ENCODE data around the gene SH3GL1.
A peak's percentile ranks its signal among the peaks of the same experiment; 100 is the strongest.

The SH3GL1 gene

GRCh38 chr19:4406626-4407025 lies 6.3 kb upstream of the SH3GL1 start:
- no peak for TF ChIP-seq CTCF (IDR thresholded peaks at IDR 0.05; ENCODE audit: low read depth, low read length)
- no peak for DNase-seq
- Histone ChIP-seq H3K27me3 (ENCODE audit: insufficient read depth, low read depth, severe bottlenecking) (no peaks in the 10 kb centered on the region), H3K9me3 (ENCODE audit: severe bottlenecking) (no peaks in the 10 kb centered on the region), H3K4me3 (ENCODE audit: low read depth, low read length) (no peak overlapping the region), H3K36me3 (peaks cover 81% of the 10 kb centered on the region), H3K27ac (no peak overlapping the region)

DNA sequence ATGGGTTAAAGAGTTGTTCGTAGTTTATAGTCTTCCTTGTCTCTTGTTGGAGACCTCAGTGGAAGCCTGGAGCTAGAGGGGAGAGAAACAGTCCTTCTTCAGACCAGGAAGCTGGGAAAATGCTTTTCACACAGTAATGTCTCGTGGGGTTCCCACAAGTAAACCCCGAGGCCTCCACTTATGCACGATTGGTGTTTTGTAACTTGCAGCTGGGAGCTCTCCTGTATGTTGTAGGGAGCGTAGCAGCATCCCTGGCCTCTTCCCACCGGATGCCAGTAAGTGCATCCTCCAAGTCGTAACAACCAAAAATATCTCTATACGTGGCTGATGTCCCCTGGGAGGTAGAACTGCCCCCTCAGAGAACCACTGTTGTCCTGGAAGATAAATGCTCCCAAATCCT lies 5.6 kb upstream of the SH3GL1 start:
- DNase-seq = no peak
- TF ChIP-seq CTCF (IDR thresholded peaks at IDR 0.05; ENCODE audit: low read depth, low read length) = no peak
- no peaks in the 10 kb centered on the region for H3K27me3 ChIP-seq (ENCODE audit: insufficient read depth, low read depth, severe bottlenecking)
- no peak overlapping the region for H3K4me3 ChIP-seq (ENCODE audit: low read depth, low read length)
- no peaks in the 10 kb centered on the region for H3K9me3 ChIP-seq (ENCODE audit: severe bottlenecking)
- peaks cover 76% of the 10 kb centered on the region for H3K36me3 ChIP-seq
- no peak overlapping the region for H3K27ac ChIP-seq

DNA sequence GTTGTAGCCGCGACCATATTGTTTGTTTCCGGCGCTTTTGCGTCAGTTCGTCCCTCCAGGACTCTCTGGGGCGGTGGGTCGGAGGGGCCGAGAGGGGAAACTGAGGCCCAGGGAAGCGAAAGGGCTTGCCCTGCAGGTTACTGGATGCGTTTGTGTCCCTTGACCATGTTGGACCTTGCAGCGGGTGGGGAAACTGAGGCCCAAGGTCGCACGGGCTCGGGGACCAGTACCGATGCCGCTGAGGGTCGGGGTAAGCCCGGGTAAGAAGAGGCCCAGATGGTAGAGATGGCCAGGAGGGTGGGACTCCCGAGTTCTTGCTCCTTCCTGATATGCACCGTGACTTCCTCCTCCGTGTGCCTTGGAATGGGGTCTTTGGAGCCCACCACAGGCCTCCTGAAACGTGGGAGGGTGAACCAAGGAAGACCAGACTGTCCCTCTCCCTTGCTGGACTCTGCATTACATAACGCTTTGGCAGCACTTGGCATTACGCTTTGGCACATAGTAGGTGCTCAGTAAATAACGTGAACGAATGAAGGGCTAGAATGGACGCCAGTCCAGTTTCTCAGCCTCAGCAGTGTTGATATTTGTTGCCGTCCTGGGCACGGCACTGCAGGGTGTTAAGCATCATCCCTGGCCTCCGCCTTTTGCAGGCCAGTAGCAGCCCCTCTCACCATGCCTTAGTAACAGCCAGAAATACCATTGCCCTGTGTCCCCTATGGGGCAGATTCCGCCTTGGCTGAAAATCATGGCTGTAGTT lies 2.8 kb upstream of the SH3GL1 start:
- Histone ChIP-seq H3K27me3 (ENCODE audit: insufficient read depth, low read depth, severe bottlenecking) (no peaks in the 10 kb centered on the region), H3K27ac (peak overlapping the region; percentile 88), H3K36me3 (peaks cover 57% of the 10 kb centered on the region), H3K9me3 (ENCODE audit: severe bottlenecking) (no peaks in the 10 kb centered on the region), H3K4me3 (ENCODE audit: low read depth, low read length) (peak overlapping the region; percentile 98)
- TF ChIP-seq CTCF (IDR thresholded peaks at IDR 0.05; ENCODE audit: low read depth, low read length) = no peak
- peak; percentile 12 for DNase-seq

DNA sequence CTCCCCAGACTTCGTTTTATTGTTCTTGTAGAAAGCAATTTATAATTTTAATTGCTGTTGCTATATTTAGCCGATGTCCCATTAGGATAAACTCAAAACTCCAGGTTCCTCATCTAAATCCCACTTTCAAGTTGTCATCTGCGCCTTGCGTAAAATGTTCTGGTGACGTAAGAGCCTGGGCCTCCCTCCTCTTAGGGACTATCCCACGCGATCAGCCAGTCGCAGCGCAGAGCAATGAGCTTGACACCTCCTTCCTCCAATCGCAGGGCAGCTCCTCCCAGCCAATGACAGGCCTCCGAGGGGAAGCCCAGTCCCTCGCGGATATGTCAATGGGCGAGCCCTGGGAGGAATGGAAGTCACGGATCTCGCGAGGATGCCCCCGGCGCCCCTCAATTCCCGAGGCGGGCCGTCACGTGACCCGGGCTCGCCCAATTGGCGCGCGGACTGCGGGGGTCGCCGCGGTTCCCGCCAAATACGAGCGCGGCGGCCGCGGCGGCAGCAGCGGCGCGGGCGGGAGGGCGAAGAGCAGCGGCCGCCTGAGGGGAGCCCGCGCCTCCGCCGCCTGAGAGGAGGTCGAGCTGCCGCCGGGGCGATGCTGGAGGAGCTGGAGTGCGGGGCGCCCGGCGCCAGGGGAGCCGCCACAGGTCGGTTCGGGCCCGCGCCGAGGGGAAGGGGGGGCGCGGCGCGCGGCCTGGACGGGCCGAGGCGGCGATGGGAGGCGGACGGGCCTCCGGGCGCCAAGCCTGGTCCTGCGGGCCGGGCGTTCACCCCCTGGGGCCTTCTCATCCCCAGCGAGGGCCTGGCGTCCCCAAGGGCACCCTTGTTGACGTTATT lies 2.0 kb upstream of the SH3GL1 start, which contains the start of gene CHAF1A:
TSS of gene CHAF1A (plus strand) at position 470 of the 834 bp plus-strand sequence. CDS start at position 593, 123 bp downstream.
- Histone ChIP-seq H3K4me3 (ENCODE audit: low read depth, low read length) (peak within 1 kb of the TSS; percentile 98), H3K27ac (peak within 1 kb of the TSS; percentile 88), H3K27me3 (ENCODE audit: insufficient read depth, low read depth, severe bottlenecking) (no peaks in the 10 kb centered on the region), H3K9me3 (ENCODE audit: severe bottlenecking) (no peaks in the 10 kb centered on the region), H3K36me3 (peaks cover 55% of the 10 kb centered on the region)
- DNase-seq = peak; percentile 99
- no peak for TF ChIP-seq CTCF (IDR thresholded peaks at IDR 0.05; ENCODE audit: low read depth, low read length)

- no peak for TF ChIP-seq CTCF (IDR thresholded peaks at IDR 0.05; ENCODE audit: low read depth, low read length)
- peak overlapping the region; percentile 50 for H3K4me3 ChIP-seq (ENCODE audit: low read depth, low read length)
- H3K36me3 ChIP-seq = peaks cover 55% of the 10 kb centered on the region
- no peaks in the 10 kb centered on the region for H3K9me3 ChIP-seq (ENCODE audit: severe bottlenecking)
- no peak for DNase-seq
- H3K27me3 ChIP-seq (ENCODE audit: insufficient read depth, low read depth, severe bottlenecking) = no peaks in the 10 kb centered on the region
- peak overlapping the region; percentile 58 for H3K27ac ChIP-seq
Measured at GRCh38 chr19:4401769-4402170, 1.4 kb upstream of the SH3GL1 start.
